Endothelial cell of umbilical vein (primary cell): ENCODE data around the gene MICALL2. TPM values are rescaled to one million over a fixed set of nuclear protein-coding genes. Genes with fewer than 3 reads are reported as not detected.

ENCODE experiments used
- BruUV-seq: library from RNA; stranded (reverse); fragments of 400-500 nt; replicated peaks from 2 replicates; lab custom pipeline; 2021; lab: Mats Ljungman, UMichigan
- CTCF ChIA-PET: fragments of 300-600, 350-600 bp; sonication (Branson Sonifier 250); formaldehyde crosslinking; loops from one replicate; lab custom pipeline; 2021; ENCODE audit warnings: antibody characterized with exemption, inconsistent platforms; lab: Charles Lee
- POLR2A ChIA-PET: fragments of 300-600, 350-600 bp; sonication (Branson Sonifier 250); formaldehyde crosslinking; loops from one replicate; lab custom pipeline; 2021; ENCODE audit warnings: antibody characterized with exemption, inconsistent platforms; lab: Charles Lee
- DNase-seq: peaks from one replicate; pipeline ENCODE4 v3.0.0-alpha.2; 2011; ENCODE audit warnings: low read depth, low spot score
- FAIRE-seq: peaks from 2 replicates; lab custom pipeline; 2011; peaks lifted over from hg19 to GRCh38; lab: Jason Lieb, UNC
- H2AFZ ChIP-seq: 2 replicates; pipeline ENCODE4 v1.6.0; 2012; ENCODE audit warnings: low read depth, low read length, control low read depth, inconsistent platforms
- H3K27ac ChIP-seq: 2 replicates; pipeline ENCODE4 v1.5.1; 2011; ENCODE audit warnings: low read depth, mild to moderate bottlenecking, control low read depth, low read length, moderate library complexity; ENCODE audit not compliant: insufficient read depth
- H3K27me3 ChIP-seq, 2 experiments: 2 replicates each; pipeline versions ENCODE4 v1.6.0 to v1.6.1; 2011; ENCODE audit warnings: low read length in 2 of 2, mixed read lengths in 1 of 2; ENCODE audit not compliant: control insufficient read depth in 2 of 2, insufficient read depth in 2 of 2
- H3K36me3 ChIP-seq, 2 experiments: 2 replicates in 1 of 2; 3 replicates in 1 of 2; pipeline ENCODE4 v1.5.1; 2011; ENCODE audit warnings: low read length in 2 of 2, mild to moderate bottlenecking in 1 of 2, moderate library complexity in 1 of 2; ENCODE audit not compliant: control insufficient read depth in 2 of 2, insufficient read depth in 2 of 2; ENCODE audit errors: extremely low read depth in 1 of 2
- H3K4me1 ChIP-seq: 3 replicates; pipeline ENCODE4 v1.5.1; 2011; ENCODE audit warnings: mild to moderate bottlenecking, low read length; ENCODE audit not compliant: control insufficient read depth, insufficient read depth; ENCODE audit errors: extremely low read depth
- H3K4me2 ChIP-seq: 2 replicates; pipeline ENCODE4 v1.6.1; 2011; ENCODE audit warnings: low read length, control low read depth, mixed read lengths; ENCODE audit not compliant: insufficient read depth
- H3K4me3 ChIP-seq, 3 experiments: fragments of 200-600 bp in 1 of 3; sonication (generic), shearing (Covaris generic) in 1 of 3; replicated peaks in 1 of 3; 2 replicates each; pipeline ENCODE4 v1.5.1; 2011 to 2016; ENCODE audit warnings: control low read depth in 3 of 3, low read length in 3 of 3, mild to moderate bottlenecking in 2 of 3, inconsistent platforms in 1 of 3, low read depth in 1 of 3, moderate library complexity in 1 of 3; ENCODE audit not compliant: insufficient read depth in 1 of 3
- H3K79me2 ChIP-seq: 2 replicates; pipeline ENCODE4 v1.6.0; 2012; ENCODE audit warnings: low read length, inconsistent platforms; ENCODE audit not compliant: control insufficient read depth, insufficient read depth
- H3K9ac ChIP-seq: replicated peaks from 2 replicates; pipeline ENCODE3; 2011; ENCODE audit warnings: low read length, control low read depth; ENCODE audit not compliant: insufficient read depth; ENCODE audit errors: extremely low read depth
- H3K9me1 ChIP-seq: replicated peaks from 3 replicates; pipeline ENCODE4 v1.6.0; 2011; ENCODE audit warnings: mild to moderate bottlenecking, low read length; ENCODE audit not compliant: control insufficient read depth, insufficient read depth; ENCODE audit errors: extremely low read depth
- H3K9me3 ChIP-seq: replicated peaks from 2 replicates; pipeline ENCODE4 v1.5.1; 2012; ENCODE audit warnings: low read length, inconsistent platforms; ENCODE audit not compliant: control insufficient read depth, insufficient read depth
- H4K20me1 ChIP-seq: replicated peaks from 2 replicates; pipeline ENCODE3; 2011; ENCODE audit warnings: mild to moderate bottlenecking, low read length; ENCODE audit not compliant: control insufficient read depth, insufficient read depth; ENCODE audit errors: extremely low read depth
- EZH2 ChIP-seq: IDR thresholded peaks from 2 replicates; pipeline ENCODE4 v1.6.1; 2012; ENCODE audit warnings: borderline replicate concordance, low read depth, mild to moderate bottlenecking, moderate library complexity, low read length, inconsistent platforms; ENCODE audit not compliant: severe bottlenecking
- FOS ChIP-seq: IDR thresholded peaks from 2 replicates; pipeline ENCODE4 v1.6.1; 2011; ENCODE audit warnings: mild to moderate bottlenecking, low read length, moderate library complexity, borderline replicate concordance; ENCODE audit not compliant: insufficient read depth
- GATA2 ChIP-seq: IDR thresholded peaks from 2 replicates; pipeline ENCODE4 v1.7.0; 2011; ENCODE audit warnings: low read depth, mild to moderate bottlenecking, moderate library complexity, mixed read lengths, low read length; ENCODE audit not compliant: insufficient read length, insufficient read depth
- JUN ChIP-seq: IDR thresholded peaks from 2 replicates; pipeline ENCODE4 v1.6.1; 2011; ENCODE audit warnings: borderline replicate concordance, low read depth; ENCODE audit not compliant: insufficient read length, insufficient read depth
- MYC ChIP-seq: IDR thresholded peaks from one replicate; pipeline ENCODE4 v1.6.1; 2011; ENCODE audit warnings: mild to moderate bottlenecking, low read depth, low read length
- POLR2A ChIP-seq: IDR thresholded peaks from 2 replicates; pipeline ENCODE4 v1.6.1; 2012; ENCODE audit warnings: low read depth, mild to moderate bottlenecking, control low read depth, low read length
- POLR2AphosphoS5 ChIP-seq: IDR thresholded peaks from 2 replicates; pipeline ENCODE4 v1.6.1; 2012; ENCODE audit warnings: low read depth, mild to moderate bottlenecking, control low read depth, low read length, moderate library complexity; ENCODE audit not compliant: insufficient read depth
- dilution Hi-C: fragments of 300-500 bp; cut with MboI; formaldehyde crosslinking; loops from one replicate; pipeline ENCODE4 v1.15.0; 2019; ENCODE audit warnings: low sequenced_read_pairs; ENCODE audit not compliant: extremely low pct_ligation_motif_present
- intact Hi-C: fragments of 100-400 bp; cut with micrococcal nuclease; formaldehyde crosslinking; loops from one replicate; pipeline ENCODE4 v1.10.0; 2022
- polyA plus RNA-seq, 4 experiments: library from polyadenylated mRNA; depleted of rRNA in 3 of 4; stranded (reverse) in 3 of 4; unstranded in 1 of 4; fragments of >200 nt; gene quantifications; 2 replicates each; pipeline versions ENCODE4 v1.2.1 to v1.2.3, GENCODE V29; 2011 to 2012; ENCODE audit warnings: missing spikeins in 1 of 4
- total RNA-seq: library from RNA; stranded (reverse); gene quantifications from 2 replicates; pipeline ENCODE4 v1.2.3, GENCODE V29; 2021
- TF ChIP-seq, protein P1 (sequence below): IDR thresholded peaks from 2 replicates; pipeline ENCODE4 v1.6.1; 2011; ENCODE audit not compliant: insufficient read depth, insufficient read length
- TF ChIP-seq, protein P2 (sequence below), 2 donors: IDR thresholded peaks; 1 replicate in 1 of 2; 2 replicates in 1 of 2; pipeline ENCODE4 v1.5.1; 2011; ENCODE audit warnings: low read length in 2 of 2, mild to moderate bottlenecking in 2 of 2, moderate library complexity in 2 of 2, control low read depth in 1 of 2, inconsistent platforms in 1 of 2, low read depth in 1 of 2; ENCODE audit not compliant: insufficient read depth in 1 of 2; ENCODE audit errors: extremely low read depth in 1 of 2

Gene MICALL2
- total and polyA plus RNA-seq, 2 donors (not counting 3 experiments of a cell fraction or from before 2014, with no cell fraction given), result 29.8 to 46.3 TPM

DNA sequence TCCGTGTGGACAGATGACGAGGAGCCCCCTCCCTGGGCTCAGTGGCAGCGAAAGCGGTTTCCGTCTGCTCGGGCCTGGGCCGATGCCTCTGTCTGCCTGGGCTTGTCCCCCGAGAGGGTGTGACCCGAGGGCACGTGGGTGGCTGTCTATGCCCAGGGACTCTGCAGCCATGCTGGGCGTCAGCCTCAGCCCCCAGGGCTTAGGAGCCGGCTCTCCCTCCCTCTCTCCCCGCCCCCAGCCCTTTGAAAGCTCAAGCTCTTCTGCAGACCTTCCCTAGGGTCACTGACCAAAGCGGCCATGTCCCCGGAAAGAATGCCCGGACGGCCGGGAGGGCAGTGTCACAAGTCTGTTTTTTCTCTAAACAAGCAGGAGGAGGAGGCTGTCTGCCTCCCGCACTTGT, 7.1 kb downstream of the MICALL2 start:
- no TSS peak for BruUV-seq
- dilution Hi-C loops, result no loop called here

More for the DNA sequence above, 7.1 kb downstream of the MICALL2 start:
- no peak overlapping the region for H3K4me2 ChIP-seq
- H3K9me3 ChIP-seq, result no peaks in the 10 kb centered on the region
- H3K36me3 ChIP-seq, result peaks cover 0 to 1% of the 10 kb centered on the region in 2 experiments
- CTCF ChIA-PET, result interaction anchor here (1.7 to 2.1 kb wide), 2 partner anchors 20 to 22 kb away, joined by 5 to 6 read pairs; no protein-coding TSS in a partner anchor
- intact Hi-C loops, result no loop called here
- H4K20me1 ChIP-seq, result no peaks in the 10 kb centered on the region
- H3K4me1 ChIP-seq, result peaks cover 16% of the 10 kb centered on the region
- H3K4me3 ChIP-seq, result no peak overlapping the region
- H3K9ac ChIP-seq, result no peak overlapping the region
- DNase-seq (no peak), FAIRE-seq (no peak)
- no peaks in the 10 kb centered on the region for H3K9me1 ChIP-seq
- no peak overlapping the region for H2AFZ ChIP-seq
- H3K27me3 ChIP-seq, result no peaks in the 10 kb centered on the region
- POLR2A ChIA-PET, result no interaction called here
- H3K27ac ChIP-seq, result no peak overlapping the region
- TF ChIP-seq POLR2AphosphoS5, result no peak
- no peak for TF ChIP-seq JUN
- TF ChIP-seq, protein P1, sequence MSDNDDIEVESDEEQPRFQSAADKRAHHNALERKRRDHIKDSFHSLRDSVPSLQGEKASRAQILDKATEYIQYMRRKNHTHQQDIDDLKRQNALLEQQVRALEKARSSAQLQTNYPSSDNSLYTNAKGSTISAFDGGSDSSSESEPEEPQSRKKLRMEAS, result no peak
- TF ChIP-seq FOS, result no peak
- TF ChIP-seq POLR2A, result no peak
- TF ChIP-seq MYC, result no peak
- TF ChIP-seq EZH2, result no peak
- no peak for TF ChIP-seq GATA2
- TF ChIP-seq, protein P2, sequence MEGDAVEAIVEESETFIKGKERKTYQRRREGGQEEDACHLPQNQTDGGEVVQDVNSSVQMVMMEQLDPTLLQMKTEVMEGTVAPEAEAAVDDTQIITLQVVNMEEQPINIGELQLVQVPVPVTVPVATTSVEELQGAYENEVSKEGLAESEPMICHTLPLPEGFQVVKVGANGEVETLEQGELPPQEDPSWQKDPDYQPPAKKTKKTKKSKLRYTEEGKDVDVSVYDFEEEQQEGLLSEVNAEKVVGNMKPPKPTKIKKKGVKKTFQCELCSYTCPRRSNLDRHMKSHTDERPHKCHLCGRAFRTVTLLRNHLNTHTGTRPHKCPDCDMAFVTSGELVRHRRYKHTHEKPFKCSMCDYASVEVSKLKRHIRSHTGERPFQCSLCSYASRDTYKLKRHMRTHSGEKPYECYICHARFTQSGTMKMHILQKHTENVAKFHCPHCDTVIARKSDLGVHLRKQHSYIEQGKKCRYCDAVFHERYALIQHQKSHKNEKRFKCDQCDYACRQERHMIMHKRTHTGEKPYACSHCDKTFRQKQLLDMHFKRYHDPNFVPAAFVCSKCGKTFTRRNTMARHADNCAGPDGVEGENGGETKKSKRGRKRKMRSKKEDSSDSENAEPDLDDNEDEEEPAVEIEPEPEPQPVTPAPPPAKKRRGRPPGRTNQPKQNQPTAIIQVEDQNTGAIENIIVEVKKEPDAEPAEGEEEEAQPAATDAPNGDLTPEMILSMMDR (IDR thresholded peaks at IDR 0.05; ENCODE audit: extremely low read depth in 1 of 2, insufficient read depth in 1 of 2, low read depth in 1 of 2, low read length in 2 of 2), result no peak
- peaks cover 34% of the 10 kb centered on the region for H3K79me2 ChIP-seq
